Renal cortical epithelial cell (primary cell): ENCODE measurements around the gene DAPK3. TPM values are rescaled to one million over a fixed set of nuclear protein-coding genes. Genes with fewer than 3 reads are reported as not detected.
"Not testable (repeated sequence)": the region's sequence is repeated elsewhere in the genome, so short reads cannot be mapped to it uniquely, and the experiment has no call there.

ENCODE experiments used
- DNase-seq: peaks from one replicate; pipeline ENCODE4 v3.0.0-alpha.2; 2011; ENCODE audit warnings: low read depth
- total RNA-seq: library from RNA; depleted of rRNA; stranded (reverse); fragments of >200 nt; gene quantifications from 2 replicates; pipeline ENCODE4 v1.2.3, GENCODE V29; 2014

The DAPK3 gene
- total RNA-seq, 1 donor from 2014 or later: 217 TPM

DNA sequence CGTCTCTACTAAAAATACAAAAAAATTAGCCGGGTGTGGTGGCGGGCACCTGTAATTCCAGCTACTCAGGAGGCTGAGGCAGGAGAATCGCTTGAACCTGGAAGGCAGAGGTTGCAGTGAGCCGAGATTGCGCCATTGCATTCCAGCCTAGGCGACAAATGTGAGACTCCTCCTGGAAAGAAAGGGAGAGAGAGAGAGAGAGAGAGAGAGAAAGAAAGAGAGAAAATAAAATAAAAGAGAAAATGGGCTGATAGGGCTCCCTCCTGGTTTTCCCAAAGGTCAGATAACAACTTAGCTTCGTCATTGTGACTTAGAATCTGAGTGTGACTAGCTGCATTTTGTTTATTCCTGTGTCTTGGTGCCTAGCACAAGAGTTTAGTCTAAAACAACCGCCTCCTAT, 34.5 kb upstream of the DAPK3 start:
- DNase-seq: not testable (repeated sequence)

DNA sequence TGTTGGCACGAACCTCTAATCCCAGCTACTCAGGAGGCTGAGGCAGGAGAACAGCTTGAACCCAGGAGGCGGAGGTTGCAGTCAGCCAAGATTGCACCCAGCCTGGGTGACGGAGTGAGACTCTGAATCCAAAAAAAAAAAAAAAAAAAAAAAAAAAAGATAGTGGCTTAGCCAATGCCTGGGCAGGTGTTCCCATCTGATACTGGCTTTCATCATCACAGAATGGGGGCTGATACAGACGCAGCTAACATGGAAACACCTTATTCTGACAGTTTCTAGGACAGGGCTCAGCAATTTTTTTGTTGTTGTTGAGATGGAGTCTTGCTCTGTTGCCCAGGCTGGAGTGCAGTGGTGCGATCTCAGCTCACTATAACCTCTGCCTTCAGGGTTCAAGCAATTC, 29.9 kb upstream of the DAPK3 start:
- not testable (repeated sequence) for DNase-seq

DNA sequence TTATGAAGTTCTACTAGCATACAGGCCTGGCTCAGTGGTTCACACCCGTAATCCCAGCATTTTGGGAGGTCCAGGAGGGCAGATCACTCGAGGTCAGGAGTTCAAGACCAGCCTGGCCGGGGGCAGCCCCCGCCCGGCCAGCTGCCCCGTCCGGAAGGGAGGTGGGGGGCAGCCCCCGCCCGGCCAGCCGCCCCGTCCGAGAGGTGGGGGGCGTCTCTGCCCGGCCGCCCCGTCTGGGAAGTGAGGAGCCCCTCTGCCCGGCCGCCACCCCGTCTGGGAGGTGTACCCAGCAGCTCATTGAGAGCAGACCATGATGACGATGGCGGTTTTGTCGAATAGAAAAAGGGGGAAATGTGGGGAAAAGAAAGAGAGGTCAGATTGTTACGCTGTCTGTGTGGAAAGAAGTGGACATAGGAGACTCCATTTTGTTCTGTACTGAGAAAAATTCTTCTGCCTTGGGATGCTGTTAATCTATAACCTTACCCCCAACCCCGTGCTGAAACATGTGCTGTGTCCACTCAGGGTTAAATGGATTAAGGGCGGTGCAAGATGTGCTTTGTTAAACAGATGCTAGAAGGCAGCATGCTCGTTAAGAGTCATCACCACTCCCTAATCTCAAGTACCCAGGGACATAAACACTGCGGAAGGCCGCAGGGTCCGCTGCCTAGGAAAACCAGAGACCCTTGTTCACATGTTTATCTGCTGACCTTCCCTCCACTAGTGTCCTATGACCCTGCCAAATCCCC, 27.9 kb upstream of the DAPK3 start:
- DNase-seq: peak; percentile 30

DNA sequence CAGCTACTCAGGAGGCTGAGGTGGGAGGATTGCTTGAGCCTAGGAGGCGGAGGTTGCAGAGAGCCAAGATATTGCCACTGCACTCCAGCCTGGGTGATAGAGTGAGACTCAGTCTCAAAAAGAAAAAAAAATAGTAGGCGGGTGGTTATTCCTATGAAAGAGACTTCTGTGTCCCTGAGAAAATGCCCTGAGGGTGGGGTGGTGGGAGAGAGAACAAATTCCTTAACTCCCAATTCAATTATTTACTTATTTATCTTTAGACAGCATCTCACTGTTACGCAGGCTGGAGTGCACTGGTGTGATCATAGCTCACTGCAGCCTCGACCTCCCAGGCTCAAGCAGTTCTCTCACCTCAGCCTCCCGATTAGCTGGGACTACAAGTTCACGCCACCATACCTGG, 24.7 kb upstream of the DAPK3 start:
- no peak for DNase-seq

DNA sequence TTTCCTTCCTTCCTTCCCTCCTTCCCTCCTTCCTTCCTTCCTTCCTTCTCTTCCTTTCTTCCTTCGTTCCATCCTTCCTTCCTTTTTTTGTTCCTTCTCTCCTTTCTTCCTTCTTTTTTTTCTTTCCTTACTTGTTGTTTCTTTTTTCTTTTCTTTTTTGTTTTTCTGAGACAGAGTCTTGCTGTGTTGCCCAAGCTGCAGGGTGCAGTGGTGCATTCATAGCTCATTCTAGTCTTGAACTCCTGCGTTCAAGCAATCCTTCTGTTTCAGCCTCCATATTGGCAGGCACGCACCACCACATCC, 19.9 kb upstream of the DAPK3 start:
- no peak for DNase-seq

DNA sequence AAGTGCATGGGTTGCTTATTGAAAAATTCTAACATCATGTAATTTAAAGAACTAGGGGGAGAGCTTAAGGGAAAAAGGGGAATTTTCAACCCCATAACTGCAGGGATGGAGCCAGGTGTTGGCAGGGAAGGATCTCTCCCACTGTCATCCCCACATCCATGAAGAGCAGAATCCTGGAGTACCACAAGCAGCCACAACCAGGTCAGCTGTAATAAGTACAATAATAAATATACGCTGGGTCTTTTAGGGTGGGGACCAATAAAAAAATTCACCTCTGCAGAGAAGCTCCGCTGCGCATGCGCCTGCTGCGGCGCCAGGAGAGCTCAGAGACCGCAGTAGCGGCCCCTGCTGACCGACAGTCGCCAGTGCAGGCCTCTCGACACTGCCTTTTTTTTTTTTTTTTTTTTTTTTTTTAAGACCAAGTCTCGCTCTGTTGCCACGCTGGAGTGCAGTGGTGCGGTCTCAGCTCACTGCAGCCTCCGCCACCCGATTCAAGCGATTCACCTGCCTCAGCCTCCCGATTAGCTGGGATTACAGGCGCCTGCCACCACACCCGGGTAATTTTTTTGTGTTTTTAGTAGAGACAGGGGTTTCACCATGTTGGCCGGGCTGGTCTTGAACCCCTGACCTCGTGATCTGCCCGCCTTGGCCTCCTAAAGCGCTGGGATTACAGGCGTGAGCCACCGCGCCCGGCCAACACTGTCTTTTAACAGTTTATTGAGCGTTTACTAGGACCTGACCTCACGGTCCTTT, 16.9 kb upstream of the DAPK3 start:
- DNase-seq: peak; percentile 71

DNA sequence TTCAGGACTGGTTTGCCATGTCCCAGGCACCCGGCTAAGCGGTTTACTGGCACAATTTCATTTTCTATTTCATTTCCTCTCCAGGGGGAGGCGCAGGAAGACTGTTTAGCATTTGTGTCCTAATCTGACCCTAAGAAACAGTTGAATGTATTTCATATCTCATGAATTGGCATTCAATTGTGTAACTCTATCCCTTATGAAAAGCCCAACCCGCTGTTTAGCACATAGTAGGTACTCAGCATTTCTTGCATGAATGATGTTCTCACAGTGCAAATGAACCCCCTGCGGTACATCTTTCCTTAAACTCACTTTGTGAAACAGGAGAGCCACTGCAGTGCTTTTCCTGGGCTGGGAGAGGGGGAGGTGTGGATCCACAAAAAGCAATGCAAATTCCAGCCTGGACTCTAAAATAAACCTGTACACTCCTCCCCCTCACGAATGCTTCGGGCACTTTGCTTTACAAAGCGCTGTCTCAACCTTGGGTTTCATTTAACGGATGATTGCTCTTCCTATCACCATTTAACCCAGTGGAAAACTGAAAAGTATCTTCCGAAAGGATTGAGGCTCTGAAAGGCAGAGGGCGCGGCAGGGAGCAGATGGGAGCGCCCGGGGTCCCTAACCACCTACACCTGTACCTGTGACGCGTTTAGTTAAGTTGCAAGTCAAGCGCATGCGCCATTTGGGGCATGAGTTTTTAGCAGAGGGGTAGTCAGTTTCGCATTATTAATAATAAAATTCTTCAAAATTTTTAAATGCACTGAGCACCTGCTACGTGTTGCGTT, 15.6 kb upstream of the DAPK3 start:
- DNase-seq: peak; percentile 85

DNA sequence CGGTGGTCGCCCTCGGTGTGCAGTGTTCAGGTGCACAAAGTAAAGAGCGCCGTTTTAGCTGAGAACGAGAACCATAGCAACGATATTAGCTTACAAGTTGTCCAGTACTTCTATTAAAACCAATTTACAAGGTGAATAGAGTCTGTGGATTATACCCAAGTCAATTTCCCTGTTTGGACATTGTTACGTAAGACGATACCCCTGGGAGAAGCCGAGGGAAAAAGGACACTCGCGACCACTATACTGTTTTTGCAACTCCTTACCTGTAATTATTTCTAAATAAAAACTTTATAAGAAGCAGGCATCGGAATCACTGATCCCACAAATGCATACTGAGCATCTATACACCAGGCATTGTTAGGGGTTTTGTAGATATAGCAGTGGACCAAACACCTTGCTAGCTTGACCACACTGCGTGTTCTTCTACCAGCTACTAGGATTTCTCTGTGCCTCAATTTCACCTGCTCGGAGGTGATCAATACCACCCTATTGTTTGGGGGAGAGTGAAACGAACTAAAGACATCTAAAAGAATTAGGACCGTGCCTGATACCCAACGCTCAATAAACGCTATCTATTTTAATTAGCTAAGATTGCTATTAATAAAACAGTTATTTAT, 14.9 kb upstream of the DAPK3 start:
- no peak for DNase-seq

DNA sequence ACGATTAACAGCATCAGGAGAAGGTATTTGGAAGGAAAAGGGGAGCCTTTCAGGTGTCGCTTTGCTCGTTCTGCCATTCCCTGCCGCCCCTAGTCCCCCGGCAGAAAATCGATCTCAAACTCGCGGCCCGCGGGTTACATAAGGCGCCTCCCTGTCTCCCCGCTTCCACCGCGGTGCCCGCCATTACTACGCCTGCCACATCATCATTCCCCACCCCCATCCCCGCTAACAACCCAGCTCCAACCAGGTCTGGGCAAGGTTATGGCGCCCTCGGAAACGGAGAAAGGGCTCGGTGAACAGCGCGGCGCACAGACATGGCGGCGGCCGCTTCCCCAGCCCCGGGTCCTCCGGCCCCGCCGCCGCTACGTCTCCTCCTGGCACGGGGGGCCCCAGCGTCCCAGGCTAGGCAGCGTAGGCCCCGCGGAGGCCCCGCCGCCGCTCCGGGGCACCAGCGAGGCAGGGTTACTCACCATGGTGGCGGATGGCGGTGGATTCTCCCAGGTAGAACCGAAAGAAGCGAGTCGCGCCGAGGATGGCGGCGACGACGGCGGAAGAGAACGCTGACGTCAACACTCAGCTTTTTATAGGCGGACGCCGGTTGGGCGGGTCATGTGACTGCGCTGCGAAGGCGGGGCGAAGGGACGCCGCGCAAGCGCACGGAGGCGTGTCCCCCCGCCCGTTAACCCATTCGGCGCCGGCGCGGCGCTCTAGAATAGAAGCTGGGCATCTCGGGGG, 14.2 kb upstream of the DAPK3 start, which contains the start of gene EEF2:
Gene EEF2, minus strand, starts transcription at position 556 of the 735 bp plus-strand sequence. Its CDS starts 83 bp downstream, at position 473.
- peak; percentile 51 for DNase-seq

DNA sequence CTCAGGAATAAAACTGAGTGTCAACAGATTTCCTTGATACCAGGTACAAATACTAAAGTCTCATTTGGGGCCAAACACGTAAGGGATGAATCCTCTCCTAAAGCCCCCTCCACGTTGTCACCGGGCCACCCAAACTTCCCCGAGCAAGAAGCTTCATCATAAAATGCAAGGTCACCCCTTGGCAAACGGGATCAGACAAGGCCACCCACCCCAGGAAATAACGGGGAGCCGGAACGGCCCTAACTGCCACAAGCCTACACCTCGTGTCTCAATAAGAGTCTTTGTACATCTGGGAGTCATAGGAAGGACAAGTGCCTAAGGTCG, 13.6 kb upstream of the DAPK3 start:
- DNase-seq: no peak

DNA sequence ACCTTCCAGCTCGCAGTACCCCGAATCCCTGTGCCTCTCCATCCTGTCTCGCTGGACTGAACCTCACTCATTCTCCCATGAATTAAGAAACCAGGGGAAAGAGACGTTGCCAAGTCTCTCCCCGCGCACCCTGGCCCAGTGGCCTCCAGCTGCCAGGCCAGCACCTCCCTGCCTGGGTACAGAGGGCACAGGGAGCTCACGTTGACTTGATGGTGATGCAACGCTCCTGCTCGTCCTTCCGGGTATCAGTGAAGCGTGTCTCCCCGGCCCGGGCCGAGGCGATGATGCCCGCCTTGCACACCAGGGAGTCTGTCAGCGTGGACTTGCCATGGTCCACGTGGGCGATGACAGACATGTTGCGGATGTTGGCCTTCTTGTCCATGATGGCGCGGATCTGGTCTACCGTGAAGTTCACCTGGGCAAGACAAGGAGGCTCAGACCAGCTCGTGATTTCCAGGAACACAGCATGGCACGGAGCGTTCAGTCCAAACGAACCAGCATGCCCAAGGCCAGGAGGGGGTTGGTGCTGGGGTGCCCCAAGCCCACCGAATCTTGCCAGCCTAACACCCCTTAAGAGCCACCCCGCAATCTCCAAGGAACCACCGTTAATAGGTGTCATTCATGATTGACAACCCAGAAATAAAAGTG, 13.2 kb upstream of the DAPK3 start:
- peak; percentile 73 for DNase-seq

DNA sequence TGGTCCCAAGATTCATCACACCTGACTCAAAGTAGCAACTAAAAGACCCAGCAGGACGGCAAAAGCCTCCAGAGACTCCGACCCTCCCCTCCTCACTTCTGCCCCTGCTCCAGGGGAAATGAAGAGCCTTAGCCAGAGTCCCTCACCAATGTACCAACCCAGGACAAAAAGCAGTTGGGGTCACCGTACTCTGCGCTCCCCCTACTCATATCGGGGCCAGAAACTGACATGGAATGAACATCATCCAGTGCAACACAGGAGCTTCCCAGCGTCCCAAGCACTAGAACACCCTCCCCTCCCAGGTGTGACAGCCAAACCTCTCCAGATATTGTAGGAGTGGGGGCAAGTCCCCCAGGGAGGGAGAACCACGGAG, 12.6 kb upstream of the DAPK3 start:
- no peak for DNase-seq

DNA sequence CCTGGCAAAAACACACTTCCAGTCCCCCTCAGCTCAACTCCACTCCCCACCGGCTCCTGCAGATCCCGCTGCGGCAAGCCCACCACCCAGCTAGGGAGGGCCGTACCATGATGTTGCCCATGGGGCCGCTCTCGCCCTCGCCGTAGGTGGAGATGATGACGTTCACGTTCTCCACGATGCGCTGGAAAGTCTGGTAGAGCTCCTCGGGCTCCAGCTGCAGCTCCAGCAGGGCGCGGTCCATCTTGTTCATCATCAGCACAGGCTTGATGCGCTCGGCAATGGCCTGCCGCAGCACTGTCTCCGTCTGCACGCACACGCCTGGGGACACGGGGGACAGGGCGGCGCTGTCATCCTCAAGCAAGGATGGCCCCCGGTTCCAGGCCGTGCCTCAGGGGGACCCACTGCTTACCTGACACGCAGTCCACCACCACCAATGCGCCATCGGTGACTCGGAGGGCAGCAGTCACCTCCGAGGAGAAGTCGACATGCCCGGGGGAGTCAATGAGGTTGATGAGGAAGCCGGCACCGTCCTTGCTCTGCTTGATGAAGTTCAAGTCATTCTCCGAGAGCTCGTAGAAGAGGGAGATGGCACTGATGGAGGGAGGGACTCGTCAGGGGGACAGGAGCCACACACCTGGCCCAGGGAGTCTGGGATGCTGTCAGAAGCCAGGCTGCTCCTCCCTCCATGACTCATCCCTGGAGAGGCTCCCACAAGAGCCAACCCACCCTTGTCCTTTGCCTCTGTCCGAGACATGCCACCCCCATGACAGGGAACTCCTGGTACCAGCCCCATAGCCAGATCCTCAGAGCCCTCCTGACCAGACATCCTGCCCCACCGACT, 12.0 kb upstream of the DAPK3 start:
- peak; percentile 43 for DNase-seq

DNA sequence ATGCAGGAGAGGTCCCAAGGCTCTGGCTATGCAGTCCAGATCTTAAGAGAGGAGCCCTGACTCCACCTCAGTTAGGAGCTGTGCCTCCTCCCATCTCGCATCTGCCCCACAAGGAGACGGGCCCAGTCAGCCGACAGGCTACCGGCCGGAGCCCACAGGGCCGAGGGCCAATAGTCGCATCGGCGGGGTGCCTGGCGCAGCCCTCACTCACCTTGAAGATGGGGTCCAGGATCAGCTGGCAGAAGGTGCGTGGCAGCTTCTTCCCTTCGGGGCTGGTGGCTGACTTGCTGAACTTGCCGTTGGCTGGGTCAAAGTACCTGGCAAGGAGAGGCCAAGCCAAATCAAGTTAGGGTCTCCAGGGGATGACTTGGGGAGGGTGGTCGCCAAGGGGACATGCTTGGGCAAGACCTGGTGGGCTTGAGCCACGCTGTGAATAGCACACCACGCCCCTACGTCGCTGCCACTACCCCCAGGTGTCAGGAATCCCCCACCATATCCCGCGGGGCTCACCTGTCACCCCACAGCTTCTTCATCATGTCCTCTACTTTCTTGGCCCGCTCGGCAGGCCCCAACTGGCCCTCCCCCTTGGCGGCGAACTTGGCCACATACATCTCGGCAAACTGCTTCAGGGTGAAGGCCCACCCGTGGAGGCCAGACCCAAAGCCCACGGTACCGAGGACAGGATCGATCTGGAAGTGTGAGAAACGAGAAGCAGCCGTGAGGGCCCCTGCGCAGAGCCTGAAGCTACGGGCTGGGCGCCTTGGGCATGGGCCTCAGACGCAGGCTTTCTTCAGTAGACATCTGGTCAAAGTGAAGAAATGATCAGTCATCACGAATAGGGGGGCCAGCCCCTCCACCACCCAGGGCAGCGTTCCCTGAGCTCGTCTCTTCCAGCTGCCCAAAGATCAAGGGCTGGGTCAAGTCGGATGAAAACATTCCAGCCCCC, 11.1 kb upstream of the DAPK3 start:
- no peak for DNase-seq

DNA sequence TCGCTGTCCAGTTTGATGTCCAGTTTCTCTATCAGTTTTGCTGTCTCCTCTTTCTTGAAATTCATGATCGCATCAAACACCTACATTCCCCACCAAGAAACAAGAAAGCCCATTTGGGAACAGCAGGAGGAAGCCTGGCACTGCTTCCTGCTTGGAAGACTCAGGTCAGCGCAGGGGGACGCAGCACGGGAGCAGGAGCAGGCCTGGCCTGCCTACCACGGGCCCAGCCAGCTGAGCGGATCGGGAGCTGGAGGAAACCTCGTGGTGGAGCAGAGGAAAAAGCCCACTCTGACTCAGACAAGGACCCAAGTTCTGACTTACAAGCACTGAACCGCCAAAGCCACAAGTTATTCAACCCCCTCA, 10.5 kb upstream of the DAPK3 start:
- no peak for DNase-seq

DNA sequence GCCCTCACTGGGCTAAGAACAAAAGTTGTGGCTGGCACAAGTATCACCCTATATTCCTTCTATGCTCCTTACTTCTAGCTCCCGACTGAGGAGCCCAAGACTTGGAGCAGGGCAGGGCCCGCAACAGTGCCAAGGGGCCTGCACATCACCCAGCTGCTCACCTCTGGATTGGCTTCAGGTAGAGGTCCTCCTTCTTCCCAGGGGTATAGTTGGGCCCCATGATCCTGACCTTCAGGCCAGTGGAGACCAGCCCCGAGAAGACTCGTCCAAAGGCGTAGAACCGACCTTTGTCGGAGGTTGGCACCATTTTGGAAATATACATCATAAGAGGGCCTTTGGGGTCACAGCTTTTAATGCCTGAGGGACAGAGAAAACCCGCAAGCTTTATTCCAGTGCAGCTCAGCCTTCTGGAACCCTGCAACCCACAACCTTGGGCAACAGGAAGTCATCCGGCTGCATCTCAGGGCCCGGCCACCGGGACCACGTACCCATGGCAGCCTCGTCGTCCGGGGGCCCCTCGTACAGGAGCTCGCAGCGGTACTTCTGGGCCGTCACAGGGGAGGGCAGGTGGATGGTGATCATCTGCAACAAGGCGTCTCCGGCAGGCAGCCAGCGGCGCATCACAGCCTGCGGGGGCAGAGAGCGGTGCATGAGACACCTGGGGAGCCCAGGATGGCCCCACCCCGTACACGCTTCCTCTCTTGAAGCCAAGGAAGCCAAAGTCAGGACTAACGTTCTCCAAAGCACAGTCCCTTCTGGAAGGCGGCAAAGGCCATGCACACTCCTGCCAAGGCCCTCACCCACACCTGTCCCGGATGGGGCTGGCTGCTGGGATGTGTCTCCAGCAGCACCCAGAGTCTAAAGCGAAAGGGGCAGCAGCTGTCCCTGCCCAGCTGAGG, 9.7 kb upstream of the DAPK3 start:
- no peak for DNase-seq

DNA sequence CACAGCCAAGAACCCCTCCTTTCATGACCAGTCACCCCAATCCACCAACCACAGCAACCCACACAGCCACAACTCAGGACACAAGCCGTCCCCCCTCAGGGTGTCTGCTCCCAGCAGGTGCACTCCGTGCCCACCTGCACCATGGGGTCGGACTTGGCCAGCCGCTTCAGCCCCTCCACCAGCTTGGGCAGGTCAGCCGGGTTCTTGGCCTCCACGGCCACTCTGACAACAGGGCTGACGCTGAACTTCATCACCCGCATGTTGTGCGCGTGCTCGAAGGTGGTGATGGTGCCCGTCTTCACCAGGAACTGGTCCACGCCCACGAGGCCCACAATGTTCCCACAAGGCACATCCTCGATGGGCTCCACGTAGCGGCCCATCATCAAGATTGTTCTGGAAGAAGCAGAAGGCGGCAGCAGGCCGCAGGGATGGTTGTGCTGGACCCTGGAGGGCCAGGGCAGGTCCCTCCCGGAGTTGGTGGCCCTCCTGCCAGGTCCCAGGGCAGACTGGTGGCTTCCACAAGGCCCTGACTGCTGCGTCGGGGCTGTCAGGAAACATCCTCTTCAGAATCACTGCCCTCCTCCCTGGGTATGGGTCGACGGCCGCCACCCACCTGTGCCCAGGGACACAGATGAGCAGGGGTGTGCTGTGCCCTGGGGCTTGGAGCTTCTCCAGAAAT, 8.9 kb upstream of the DAPK3 start:
- DNase-seq: no peak

DNA sequence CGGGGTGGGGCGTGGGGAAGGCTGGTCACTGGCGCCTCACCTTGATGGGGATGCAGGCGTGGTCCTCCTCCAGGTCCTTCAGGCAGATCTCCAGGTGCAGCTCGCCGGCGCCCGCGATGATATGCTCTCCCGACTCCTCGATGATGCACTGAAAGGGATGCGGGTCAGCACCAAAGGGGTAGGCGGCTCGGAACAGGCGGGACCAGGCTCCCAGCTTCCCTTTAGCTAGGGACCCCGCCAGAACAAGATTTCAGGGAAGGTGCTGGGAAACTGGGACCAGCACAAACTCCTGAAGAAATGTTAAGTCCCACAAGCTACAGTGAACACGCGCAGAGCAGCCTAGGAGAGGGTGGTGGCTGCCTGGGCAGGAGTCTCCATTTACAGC, 8.4 kb upstream of the DAPK3 start:
- DNase-seq: no peak
